Measurements from ENCODE around the gene TM4SF1.
"Not testable (repeated sequence)": the region's sequence is repeated elsewhere in the genome, so short reads cannot be mapped to it uniquely, and the experiment has no call there.

The TM4SF1 gene

DNA sequence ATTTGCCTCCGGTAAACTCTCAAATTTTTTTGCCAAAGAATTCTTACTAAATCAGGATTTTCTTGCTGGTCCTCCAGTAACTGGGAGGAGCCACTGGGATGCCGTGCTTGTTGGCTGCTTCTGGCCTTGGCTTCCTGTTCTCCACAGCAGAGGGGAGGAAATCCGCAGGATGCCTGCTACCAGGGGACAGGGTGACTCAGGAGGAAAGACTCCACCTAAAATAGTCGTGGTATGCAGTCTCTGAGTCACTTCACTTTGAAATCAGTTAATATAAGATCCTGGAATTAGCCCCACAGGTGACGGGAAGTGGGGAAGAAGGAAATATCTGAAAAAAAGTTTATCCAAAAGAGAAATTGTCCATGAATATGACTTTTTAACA is 37.5 kb downstream of the TM4SF1 start:
- TF ChIP-seq, protein P1, sequence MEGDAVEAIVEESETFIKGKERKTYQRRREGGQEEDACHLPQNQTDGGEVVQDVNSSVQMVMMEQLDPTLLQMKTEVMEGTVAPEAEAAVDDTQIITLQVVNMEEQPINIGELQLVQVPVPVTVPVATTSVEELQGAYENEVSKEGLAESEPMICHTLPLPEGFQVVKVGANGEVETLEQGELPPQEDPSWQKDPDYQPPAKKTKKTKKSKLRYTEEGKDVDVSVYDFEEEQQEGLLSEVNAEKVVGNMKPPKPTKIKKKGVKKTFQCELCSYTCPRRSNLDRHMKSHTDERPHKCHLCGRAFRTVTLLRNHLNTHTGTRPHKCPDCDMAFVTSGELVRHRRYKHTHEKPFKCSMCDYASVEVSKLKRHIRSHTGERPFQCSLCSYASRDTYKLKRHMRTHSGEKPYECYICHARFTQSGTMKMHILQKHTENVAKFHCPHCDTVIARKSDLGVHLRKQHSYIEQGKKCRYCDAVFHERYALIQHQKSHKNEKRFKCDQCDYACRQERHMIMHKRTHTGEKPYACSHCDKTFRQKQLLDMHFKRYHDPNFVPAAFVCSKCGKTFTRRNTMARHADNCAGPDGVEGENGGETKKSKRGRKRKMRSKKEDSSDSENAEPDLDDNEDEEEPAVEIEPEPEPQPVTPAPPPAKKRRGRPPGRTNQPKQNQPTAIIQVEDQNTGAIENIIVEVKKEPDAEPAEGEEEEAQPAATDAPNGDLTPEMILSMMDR (IDR thresholded peaks at IDR 0.05; ENCODE audit: low read depth, low read length) = no peak
- no peak overlapping the region for H3K27ac ChIP-seq
- DNase-seq = no peak
- no peak overlapping the region for H3K4me3 ChIP-seq (ENCODE audit: low read depth, low read length)
- no peaks in the 10 kb centered on the region for H3K27me3 ChIP-seq (ENCODE audit: insufficient read depth, low read depth, severe bottlenecking)
- peaks cover 2% of the 10 kb centered on the region for H3K9me3 ChIP-seq (ENCODE audit: severe bottlenecking)
- no peaks in the 10 kb centered on the region for H3K36me3 ChIP-seq

- H3K36me3 ChIP-seq; H3K9me3 ChIP-seq (ENCODE audit: severe bottlenecking); DNase-seq; H3K4me3 ChIP-seq (ENCODE audit: low read depth, low read length); H3K27ac ChIP-seq; H3K27me3 ChIP-seq (ENCODE audit: insufficient read depth, low read depth, severe bottlenecking): not testable (repeated sequence)
These were observed 40.0 kb downstream of the TM4SF1 start for GRCh38 chr3:149337486-149337885.

DNA sequence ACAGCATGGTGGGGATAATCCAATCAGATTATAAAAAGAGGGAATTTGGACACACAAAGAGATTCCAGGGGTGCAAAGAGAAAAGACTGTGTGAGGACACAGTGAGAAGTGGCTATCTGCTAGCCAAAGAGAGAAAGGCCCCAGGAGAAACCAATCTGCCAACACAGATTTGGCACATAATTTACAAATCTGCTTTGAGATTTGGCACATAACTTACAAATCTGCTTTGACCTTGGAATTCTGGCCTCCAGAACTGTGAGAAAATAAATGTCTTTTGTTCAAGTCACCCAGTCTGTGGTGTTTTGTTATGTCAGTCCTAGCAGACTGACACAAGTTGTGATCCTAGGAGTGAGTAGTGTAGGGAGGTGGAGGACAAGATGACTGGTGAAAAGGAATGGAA is 40.5 kb downstream of the TM4SF1 start:
- Histone ChIP-seq H3K9me3 (ENCODE audit: severe bottlenecking) (peaks cover 2% of the 10 kb centered on the region), H3K27ac (no peak overlapping the region), H3K4me3 (ENCODE audit: low read depth, low read length) (no peak overlapping the region), H3K36me3 (no peaks in the 10 kb centered on the region), H3K27me3 (ENCODE audit: insufficient read depth, low read depth, severe bottlenecking) (no peaks in the 10 kb centered on the region)
- TF ChIP-seq, protein P1 (IDR thresholded peaks at IDR 0.05; ENCODE audit: low read depth, low read length) = no peak
- no peak for DNase-seq

DNA sequence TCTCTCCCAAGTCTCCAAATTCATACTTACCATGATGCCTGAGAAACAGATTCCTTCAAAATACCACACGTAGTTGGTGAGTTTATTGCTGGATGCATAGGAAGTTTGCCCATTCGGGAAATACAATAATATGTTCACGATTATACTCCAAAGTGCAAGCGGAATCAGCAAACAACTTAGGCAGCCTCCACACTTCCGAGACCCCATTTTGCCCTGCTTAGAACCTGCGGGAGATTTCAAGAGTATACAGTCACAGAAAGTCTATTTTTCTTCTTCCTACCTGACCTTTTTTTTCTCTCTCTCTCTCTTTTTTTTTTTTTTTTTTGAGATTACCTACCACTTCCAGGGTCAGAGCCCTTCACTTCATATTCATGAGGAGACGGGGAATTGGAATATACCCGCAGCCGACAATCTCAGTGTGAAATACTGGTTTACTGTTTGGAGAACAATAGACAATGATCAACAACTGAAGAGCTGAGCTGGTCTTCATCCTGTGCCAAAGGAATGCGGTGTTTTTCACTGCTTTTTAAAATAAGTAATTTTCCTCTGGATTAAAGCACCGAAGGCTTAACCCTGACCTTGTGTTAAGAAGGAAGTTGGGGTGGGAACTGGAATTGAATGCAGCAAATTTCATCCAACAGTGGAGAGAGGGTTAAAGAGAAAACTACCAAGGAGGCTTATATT is 44.1 kb downstream of the TM4SF1 start, which contains the start of gene TM4SF18:
Gene TM4SF18, minus strand, starts transcription at position 461 of the 684 bp plus-strand sequence. Its CDS starts 254 bp downstream, at position 207.
- H3K4me3 ChIP-seq (ENCODE audit: low read depth, low read length) = no peak within 1 kb of the TSS
- H3K9me3 ChIP-seq (ENCODE audit: severe bottlenecking) = peaks cover 2% of the 10 kb centered on the region
- TF ChIP-seq, protein P1 (IDR thresholded peaks at IDR 0.05; ENCODE audit: low read depth, low read length) = no peak
- no peaks in the 10 kb centered on the region for H3K27me3 ChIP-seq (ENCODE audit: insufficient read depth, low read depth, severe bottlenecking)
- no peak within 1 kb of the TSS for H3K27ac ChIP-seq
- no peaks in the 10 kb centered on the region for H3K36me3 ChIP-seq
- DNase-seq = no peak

DNA sequence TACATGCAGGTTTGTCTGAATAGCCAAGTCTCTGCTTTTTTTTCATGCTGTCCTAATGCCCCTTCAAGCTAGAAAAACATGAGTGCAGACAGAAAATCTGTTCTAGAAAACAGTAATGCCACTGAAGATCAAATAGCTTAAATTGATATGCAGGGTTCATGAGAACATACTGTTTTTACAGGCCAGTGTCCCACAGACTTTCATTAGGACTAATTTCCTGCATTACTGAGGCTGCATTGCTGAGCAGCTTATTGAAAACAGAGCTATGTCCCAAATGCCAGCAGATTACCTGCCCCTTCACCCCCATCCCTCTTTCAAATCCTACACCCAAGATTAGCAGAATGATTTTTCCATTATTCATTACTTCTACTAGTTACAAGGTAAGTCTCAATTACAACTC is 44.7 kb downstream of the TM4SF1 start:
- H3K36me3 ChIP-seq = no peaks in the 10 kb centered on the region
- no peak for DNase-seq
- TF ChIP-seq, protein P1 (IDR thresholded peaks at IDR 0.05; ENCODE audit: low read depth, low read length) = no peak
- H3K27ac ChIP-seq = no peak overlapping the region
- no peaks in the 10 kb centered on the region for H3K27me3 ChIP-seq (ENCODE audit: insufficient read depth, low read depth, severe bottlenecking)
- peaks cover 2% of the 10 kb centered on the region for H3K9me3 ChIP-seq (ENCODE audit: severe bottlenecking)
- no peak overlapping the region for H3K4me3 ChIP-seq (ENCODE audit: low read depth, low read length)

- TF ChIP-seq, protein P1 (IDR thresholded peaks at IDR 0.05; ENCODE audit: low read depth, low read length) = no peak
- DNase-seq = no peak
- Histone ChIP-seq H3K9me3 (ENCODE audit: severe bottlenecking) (no peaks in the 10 kb centered on the region), H3K36me3 (no peaks in the 10 kb centered on the region), H3K27me3 (ENCODE audit: insufficient read depth, low read depth, severe bottlenecking) (no peaks in the 10 kb centered on the region), H3K27ac (no peak overlapping the region), H3K4me3 (ENCODE audit: low read depth, low read length) (no peak overlapping the region)
These were observed 45.2 kb downstream of the TM4SF1 start for GRCh38 chr3:149332227-149332765.

All from WERI-Rb-1 (cell line).